OCI-LY1 (cell line): ENCODE data around the gene KIFBP.

Experiments used
- H2AFZ ChIP-seq: fragments of 200-600 bp; sonication (generic), shearing (Covaris generic); 2 replicates; pipeline ENCODE4 v1.6.0; 2014; ENCODE audit warnings: antibody characterized with exemption, mild to moderate bottlenecking, low read length
- H3F3A ChIP-seq: fragments of 200-600 bp; sonication (generic), shearing (Covaris generic); 2 replicates; pipeline ENCODE4 v1.6.0; 2014; ENCODE audit warnings: mild to moderate bottlenecking, antibody characterized with exemption, low read length, moderate library complexity; ENCODE audit not compliant: insufficient read depth
- H3K27ac ChIP-seq: fragments of 200-600 bp; sonication (generic); 2 replicates; pipeline ENCODE4 v1.5.1; 2014; ENCODE audit warnings: low read length, mixed run types, mild to moderate bottlenecking, low read depth; ENCODE audit not compliant: poor library complexity, severe bottlenecking
- H3K27me3 ChIP-seq: fragments of 200-600 bp; sonication (generic); 2 replicates; pipeline ENCODE4 v1.6.0; 2014; ENCODE audit warnings: antibody characterized with exemption, mild to moderate bottlenecking, low read length, moderate library complexity; ENCODE audit not compliant: insufficient read depth
- H3K36me3 ChIP-seq: fragments of 200-600 bp; sonication (generic); 2 replicates; pipeline ENCODE4 v1.6.1; 2014; ENCODE audit warnings: mild to moderate bottlenecking, antibody characterized with exemption, low read length, moderate library complexity, mixed read lengths; ENCODE audit not compliant: insufficient read depth
- H3K4me1 ChIP-seq: fragments of 200-600 bp; sonication (generic); 2 replicates; pipeline ENCODE4 v1.5.1; 2014; ENCODE audit warnings: mild to moderate bottlenecking, low read length, moderate library complexity; ENCODE audit not compliant: insufficient read depth, severe bottlenecking
- H3K4me2 ChIP-seq: fragments of 200-600 bp; sonication (generic), shearing (Covaris generic); 2 replicates; pipeline ENCODE4 v1.6.1; 2014; ENCODE audit warnings: low read length
- H3K4me3 ChIP-seq: fragments of 200-600 bp; sonication (generic); 2 replicates; pipeline ENCODE4 v1.5.1; 2014; ENCODE audit warnings: low read length, low read depth, mild to moderate bottlenecking, mixed read lengths; ENCODE audit not compliant: poor library complexity, severe bottlenecking
- H3K79me2 ChIP-seq: fragments of 200-600 bp; shearing (Covaris generic); 2 replicates; pipeline ENCODE4 v1.6.1; 2016; ENCODE audit warnings: mixed run types, low read length, mixed read lengths; ENCODE audit not compliant: insufficient read depth
- H3K9ac ChIP-seq: fragments of 200-600 bp; sonication (generic), shearing (Covaris generic); 2 replicates; pipeline ENCODE4 v1.6.1; 2014; ENCODE audit warnings: mild to moderate bottlenecking, low read length, mixed read lengths
- H3K9me2 ChIP-seq: fragments of 200-600 bp; sonication (generic), shearing (Covaris generic); 2 replicates; pipeline ENCODE4 v1.6.1; 2014; ENCODE audit warnings: low read depth, mild to moderate bottlenecking, low read length, mixed read lengths
- H3K9me3 ChIP-seq: fragments of 200-600 bp; shearing (Covaris generic); 2 replicates; pipeline ENCODE4 v1.6.1; 2014; ENCODE audit warnings: low read length, mixed read lengths
- H4K20me1 ChIP-seq: fragments of 200-600 bp; sonication (generic), shearing (Covaris generic); 2 replicates; pipeline ENCODE4 v1.6.0; 2016; ENCODE audit warnings: mild to moderate bottlenecking, low read length; ENCODE audit not compliant: insufficient read depth
- CTCF ChIP-seq: fragments of 200-600 bp; sonication (generic), shearing (Covaris generic); IDR thresholded peaks from 2 replicates; pipeline ENCODE4 v1.5.1; 2017; ENCODE audit warnings: mild to moderate bottlenecking, antibody characterized with exemption, low read length, moderate library complexity, mixed read lengths
- EZH2 ChIP-seq: fragments of 200-600 bp; sonication (generic), shearing (Covaris generic); IDR thresholded peaks from 2 replicates; pipeline ENCODE4 v1.8.0; 2017; ENCODE audit warnings: borderline replicate concordance, mixed run types, mild to moderate bottlenecking, antibody characterized with exemption, low read length, moderate library complexity, mixed read lengths

KIFBP gene

DNA sequence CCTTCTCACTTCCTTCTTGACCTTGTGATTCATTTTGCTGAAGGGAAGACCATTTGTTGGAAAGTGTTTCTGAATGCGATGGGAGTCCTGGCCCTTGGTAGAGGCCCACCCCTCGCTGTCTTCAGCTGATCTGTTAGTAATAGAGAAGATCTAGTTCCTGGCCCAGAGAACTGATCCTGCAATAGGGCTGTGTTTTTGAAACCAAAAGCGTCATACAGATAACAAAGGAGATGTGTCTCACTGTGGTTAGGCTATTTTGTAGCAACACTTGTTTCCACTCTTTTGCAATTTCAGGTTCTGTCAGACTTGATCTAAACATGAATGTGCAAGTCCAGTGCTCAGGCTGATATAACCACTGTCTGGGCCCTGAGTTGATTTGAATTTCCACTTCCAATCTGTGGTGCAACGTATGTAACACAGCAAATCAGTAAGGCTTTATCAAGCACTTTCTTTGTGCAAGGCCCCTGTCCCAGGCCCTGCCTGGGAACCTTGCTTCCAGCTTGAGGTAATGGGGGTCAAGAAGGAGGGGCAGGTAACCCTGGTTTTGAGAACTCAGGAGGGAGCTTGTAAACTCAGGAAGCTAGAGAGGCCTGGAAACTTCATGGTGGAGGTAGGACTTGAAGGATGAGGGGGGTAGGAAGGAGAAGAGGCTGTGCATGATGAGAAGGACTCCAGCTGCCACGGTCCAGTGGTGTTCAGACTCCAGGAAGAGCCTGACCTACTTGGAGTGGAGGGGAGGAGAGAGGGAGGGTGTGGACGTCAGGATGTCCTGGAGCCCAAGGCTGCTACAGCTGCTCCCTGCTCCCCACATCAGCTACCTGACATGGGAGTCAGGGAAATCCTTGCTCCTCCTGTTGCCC lies 57.1 kb downstream of the KIFBP start:
- no peaks in the 10 kb centered on the region; the same call in 1 of the 2 replicates for H3K27me3 ChIP-seq
- H3K9me3 ChIP-seq: no peaks in the 10 kb centered on the region
- no peak overlapping the region for H3K4me2 ChIP-seq
- H3K27ac ChIP-seq: peak overlapping the region; percentile 58
- no peaks in the 10 kb centered on the region for H4K20me1 ChIP-seq
- no peaks in the 10 kb centered on the region for H3K79me2 ChIP-seq
- H3K4me3 ChIP-seq: no peak overlapping the region
- no peaks in the 10 kb centered on the region for H3K9me2 ChIP-seq
- peaks cover 48% of the 10 kb centered on the region for H3K4me1 ChIP-seq
- H3K9ac ChIP-seq: 0 out of 2 replicates have a peak overlapping the region, but pooled peaks have one; percentile 5
- no peak for TF ChIP-seq CTCF
- TF ChIP-seq EZH2: no peak
- no peaks in the 10 kb centered on the region; the same call in 1 of the 2 replicates for H3K36me3 ChIP-seq
- H3F3A ChIP-seq: no peaks in the 10 kb centered on the region
- H2AFZ ChIP-seq: peak overlapping the region; percentile 66; the same call in 1 of the 2 replicates

DNA sequence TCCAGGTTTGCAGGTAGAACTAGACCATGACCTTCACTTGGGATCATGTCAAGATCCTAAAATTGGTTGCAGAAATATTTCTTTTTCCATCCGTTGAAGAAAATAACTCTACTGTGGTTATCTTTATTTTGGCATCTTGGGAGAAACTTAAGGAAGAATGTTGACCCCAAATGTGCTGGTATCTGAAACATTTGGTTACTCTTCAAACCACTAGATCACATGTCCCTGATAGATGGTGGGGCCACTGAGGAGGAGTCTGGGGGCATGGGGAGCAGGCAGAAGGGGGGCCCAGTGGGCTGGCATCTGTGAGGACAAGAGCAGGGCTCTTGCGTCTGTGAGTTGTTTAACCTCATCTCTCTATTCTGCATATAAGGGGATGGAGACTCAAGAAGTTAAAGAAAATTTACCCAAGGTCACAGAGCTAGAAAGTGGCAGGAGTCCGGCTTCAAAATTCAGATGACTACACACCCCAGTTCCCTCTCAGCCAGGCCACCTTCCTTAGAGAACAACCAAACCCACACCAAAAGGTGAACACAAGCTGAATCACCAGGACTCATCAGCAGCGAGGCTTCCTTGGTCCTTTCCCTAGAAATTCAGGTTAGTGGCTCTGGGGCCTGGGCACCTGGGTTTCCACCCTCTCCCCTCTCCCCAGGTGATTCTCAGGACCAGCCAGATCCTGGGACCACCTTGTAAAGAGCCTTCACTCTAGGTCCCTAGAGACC lies 58.7 kb downstream of the KIFBP start:
- Histone ChIP-seq H3K4me1 (peaks cover 48% of the 10 kb centered on the region), H3K4me3 (no peak overlapping the region), H3K9me2 (no peaks in the 10 kb centered on the region), H3K79me2 (no peaks in the 10 kb centered on the region), H4K20me1 (no peaks in the 10 kb centered on the region), H2AFZ (no peak overlapping the region), H3K27me3 (no peaks in the 10 kb centered on the region), H3K36me3 (no peaks in the 10 kb centered on the region), H3K9me3 (no peaks in the 10 kb centered on the region), H3K9ac (no peak overlapping the region), H3K27ac (no peak overlapping the region), H3F3A (no peaks in the 10 kb centered on the region), H3K4me2 (no peak overlapping the region; the same call in 1 of the 2 replicates)
- TF ChIP-seq CTCF (no peak), EZH2 (no peak)

GRCh38 chr10:69048103-69048502 lies 59.5 kb downstream of the KIFBP start:
- H3K27ac ChIP-seq: no peak overlapping the region
- H2AFZ ChIP-seq: no peak overlapping the region
- no peaks in the 10 kb centered on the region for H3K9me3 ChIP-seq
- no peaks in the 10 kb centered on the region for H3K9me2 ChIP-seq
- H3F3A ChIP-seq: no peaks in the 10 kb centered on the region
- H3K4me1 ChIP-seq: peaks cover 48% of the 10 kb centered on the region
- H3K36me3 ChIP-seq: no peaks in the 10 kb centered on the region
- H3K27me3 ChIP-seq: no peaks in the 10 kb centered on the region
- no peaks in the 10 kb centered on the region for H3K79me2 ChIP-seq
- no peak overlapping the region for H3K9ac ChIP-seq
- H3K4me2 ChIP-seq: no peak overlapping the region
- no peak for TF ChIP-seq EZH2
- no peak for TF ChIP-seq CTCF
- H4K20me1 ChIP-seq: no peaks in the 10 kb centered on the region
- H3K4me3 ChIP-seq: no peak overlapping the region
